Stimulated activated CD8-positive, alpha-beta memory T cell treated with anti-CD3 and anti-CD28 coated beads, Interleukin-12 subunit alpha, Interleukin-12 subunit beta, amount 100 ng/mL, for 4 hours (primary cell): ENCODE results near the gene MAP3K21.
A peak's percentile ranks its signal among the peaks of the same experiment; 100 is the strongest.

ENCODE experiments used
- DNase-seq: peaks from one replicate; pipeline ENCODE4 v3.0.0-alpha.2; 2020; ENCODE audit warnings: low read depth

MAP3K21 gene

DNA sequence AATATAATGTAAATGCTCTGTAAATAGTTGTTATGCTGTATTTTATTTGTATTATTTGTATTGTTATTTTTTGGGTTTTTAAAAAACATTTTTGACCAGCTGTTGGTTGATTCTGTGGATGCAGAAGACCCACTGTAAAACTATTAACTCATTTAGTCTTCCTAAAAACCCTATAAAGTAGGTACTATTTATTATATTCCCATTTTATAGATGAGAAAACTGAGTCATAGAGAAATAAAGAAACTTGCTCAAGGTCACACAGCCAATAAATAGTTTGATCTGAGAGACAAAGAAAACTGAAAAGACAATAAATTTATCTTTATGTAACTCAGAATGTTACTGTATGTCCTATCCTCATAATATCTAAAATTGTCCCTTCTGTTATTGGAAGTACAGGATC is 1.2 kb upstream of the MAP3K21 start:
- DNase-seq: no peak

DNA sequence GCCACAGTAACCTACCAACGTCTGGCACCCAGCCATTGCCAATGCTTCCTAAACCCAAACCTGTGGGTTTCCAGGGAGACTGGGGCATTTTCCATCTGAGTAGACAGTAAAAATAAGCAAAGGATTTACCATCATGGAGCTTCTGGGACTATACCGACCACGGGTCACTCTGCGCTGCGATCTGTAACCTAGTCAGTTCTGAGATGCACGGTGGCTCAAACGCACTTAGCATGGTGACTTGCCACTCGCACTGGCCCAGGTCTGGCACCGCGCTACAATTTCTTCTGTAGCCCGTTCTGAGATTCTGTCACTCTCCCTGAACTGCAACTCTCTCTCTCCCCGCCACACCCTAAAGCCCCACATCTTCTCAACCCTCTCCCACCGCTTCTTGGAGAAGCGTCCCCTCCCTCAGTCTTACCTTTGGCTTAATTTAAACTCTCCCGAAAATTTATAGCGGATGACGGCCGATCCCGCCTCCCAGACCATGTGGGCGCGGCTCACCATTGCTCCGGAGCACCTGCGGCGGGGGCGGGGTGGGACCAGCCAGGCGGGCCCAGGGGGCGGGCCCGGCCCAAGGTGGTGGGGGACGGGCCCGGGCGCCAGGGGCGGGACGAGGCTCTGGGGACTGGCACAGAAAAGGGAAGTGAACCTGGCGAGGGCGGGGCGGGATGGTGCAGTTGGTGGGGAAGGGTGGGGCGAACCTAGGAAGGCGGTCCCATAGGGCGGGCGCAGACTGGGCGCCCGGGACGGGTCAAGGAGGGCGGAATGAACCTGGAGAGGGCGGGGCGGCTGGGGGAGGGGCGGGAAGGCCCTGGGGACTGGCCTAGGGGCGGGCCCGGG is 493 bp upstream of the MAP3K21 start:
- peak; percentile 80 for DNase-seq

DNA sequence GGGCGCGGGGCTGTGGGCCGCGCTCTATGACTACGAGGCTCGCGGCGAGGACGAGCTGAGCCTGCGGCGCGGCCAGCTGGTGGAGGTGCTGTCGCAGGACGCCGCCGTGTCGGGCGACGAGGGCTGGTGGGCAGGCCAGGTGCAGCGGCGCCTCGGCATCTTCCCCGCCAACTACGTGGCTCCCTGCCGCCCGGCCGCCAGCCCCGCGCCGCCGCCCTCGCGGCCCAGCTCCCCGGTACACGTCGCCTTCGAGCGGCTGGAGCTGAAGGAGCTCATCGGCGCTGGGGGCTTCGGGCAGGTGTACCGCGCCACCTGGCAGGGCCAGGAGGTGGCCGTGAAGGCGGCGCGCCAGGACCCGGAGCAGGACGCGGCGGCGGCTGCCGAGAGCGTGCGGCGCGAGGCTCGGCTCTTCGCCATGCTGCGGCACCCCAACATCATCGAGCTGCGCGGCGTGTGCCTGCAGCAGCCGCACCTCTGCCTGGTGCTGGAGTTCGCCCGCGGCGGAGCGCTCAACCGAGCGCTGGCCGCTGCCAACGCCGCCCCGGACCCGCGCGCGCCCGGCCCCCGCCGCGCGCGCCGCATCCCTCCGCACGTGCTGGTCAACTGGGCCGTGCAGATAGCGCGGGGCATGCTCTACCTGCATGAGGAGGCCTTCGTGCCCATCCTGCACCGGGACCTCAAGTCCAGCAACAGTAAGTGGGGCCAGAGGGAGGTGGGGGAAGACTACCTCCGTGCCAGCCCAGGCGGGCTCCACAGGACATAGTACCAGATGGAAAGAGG is 808 bp downstream of the MAP3K21 start:
- peak; percentile 5 for DNase-seq

DNA sequence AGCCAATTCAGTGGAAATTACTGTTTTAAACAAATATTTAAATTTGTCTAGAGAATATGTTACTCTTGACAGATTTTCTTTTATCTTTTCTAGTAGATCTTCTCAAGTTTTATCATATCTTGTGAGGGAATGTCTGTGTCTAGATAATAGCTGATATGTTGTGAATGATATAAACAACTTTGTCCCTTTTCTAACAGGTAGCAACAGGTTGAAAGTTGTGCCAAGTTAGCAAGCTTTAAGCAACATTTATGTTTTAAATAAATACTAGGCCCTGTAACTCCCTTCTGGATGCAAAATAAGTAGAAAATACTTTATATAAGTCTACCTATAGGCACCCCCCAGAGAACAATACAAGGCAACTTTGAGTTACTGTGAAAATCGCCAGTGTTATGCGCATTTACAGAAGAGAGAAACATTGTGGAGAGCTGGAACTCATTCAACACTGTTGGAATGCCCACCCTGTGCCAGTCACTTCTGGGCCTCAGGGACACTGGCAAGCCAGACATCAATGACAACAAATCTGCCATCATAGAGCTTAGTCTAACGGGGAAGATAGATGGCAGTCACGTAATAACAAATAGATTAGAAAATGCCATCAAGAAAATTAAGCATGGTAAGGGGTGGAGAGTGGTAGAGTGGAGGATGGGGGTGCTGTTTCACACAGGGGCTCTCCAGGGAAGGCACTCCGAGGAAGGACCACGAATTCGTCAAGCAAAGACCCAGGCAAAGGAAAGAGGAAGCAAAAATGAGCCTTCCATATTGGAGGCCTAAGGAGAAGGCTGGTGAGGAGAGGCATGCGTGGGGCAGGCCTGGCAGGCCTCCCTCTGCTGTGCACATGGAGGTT is 4.4 kb downstream of the MAP3K21 start:
- DNase-seq: no peak

DNA sequence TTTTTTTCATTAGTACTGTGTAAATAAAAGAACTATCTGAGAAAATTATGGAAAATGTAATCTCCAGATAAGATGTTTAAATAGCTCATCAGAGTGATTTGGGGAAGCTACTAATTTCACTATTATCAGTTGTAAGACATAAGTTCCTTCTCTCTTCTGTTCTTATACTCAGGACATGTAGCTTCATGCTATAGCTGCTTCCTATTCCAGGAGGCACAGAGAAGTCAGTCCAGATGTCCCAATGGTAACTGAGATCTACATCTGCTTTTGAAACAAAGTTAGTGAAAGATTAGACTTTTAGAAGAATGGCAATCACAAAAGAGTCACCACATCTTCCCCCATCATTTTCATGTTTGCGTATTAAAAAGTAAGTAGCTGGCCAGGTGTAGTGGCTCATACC is 5.6 kb downstream of the MAP3K21 start:
- no peak for DNase-seq

DNA sequence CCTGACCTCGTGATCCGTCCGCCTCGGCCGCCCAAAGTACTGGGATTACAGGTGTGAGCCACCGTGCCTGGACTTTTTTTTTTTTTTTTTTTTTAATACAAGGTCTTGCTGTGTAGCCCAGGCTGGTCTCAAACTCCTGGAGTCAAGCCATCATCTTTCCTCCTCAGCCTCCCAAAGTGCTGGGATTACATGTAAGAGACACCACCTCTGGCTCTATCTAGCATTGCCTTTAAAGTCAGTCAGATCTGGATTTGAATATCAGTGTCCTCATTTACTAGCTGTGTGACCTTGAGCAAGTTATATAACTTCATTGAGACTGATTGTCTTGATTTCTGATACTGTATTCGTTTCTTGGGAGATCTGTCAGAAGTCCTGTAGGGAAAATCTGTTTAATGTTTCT is 6.6 kb downstream of the MAP3K21 start:
- no peak for DNase-seq

DNA sequence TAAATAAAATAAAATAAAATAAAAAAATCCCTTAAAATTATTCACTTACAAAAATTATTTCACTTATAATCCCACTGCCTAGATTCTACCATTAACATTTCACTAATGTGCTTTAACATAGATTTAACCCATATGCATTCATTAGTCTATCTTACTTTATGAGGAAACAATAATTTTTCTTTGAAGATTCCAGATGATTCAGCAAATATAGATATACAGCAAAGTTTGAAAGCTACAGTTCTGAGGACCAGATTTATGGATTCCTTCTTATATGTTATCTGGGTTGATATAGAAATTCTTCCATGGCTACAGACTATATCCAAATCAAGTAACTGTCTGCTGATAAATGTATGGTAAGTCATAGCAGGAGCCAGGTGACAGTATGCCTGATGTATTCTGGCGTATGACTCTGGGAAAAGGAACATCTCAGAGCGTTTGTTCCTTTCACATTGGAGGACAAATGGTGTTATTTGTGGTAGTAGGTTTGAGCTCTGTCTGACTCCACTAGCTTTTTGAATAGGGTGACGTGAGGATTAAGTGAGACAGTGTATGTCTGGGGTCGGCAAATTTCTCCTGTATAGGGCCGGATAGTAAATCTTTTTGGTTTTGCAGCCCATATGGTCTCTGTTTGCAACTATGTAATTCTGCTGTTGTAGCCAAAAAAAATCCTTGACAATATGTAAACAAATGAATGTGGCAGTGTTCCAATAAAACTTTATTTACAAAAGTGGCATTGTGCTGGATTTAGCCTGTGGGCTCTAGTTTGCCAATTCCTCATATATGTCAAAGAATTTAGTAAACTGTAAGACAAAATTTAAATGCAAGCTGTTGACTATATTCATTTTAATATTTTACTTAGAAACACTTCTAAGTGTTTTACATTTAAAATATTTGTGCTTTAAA is 9.3 kb downstream of the MAP3K21 start:
- no peak for DNase-seq

DNA sequence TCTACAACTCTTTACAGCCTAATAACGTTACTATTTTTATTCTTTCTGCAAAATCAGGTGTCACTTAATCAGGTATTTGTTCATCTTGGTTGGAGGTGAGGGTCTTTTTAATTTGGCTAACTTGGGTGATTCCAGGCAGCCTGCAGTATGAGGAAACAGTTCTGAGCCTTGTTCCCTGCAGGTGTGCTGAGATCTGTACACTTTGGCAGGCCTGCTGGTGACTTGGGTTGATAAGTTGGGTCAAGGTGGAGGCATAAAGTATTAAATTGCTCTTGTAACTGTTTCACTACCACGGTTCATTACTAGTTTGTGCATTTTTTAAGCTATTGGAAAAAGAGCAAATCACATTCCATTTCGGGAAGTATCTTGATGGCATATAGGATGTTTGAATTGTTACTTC is 10.0 kb downstream of the MAP3K21 start:
- no peak for DNase-seq

DNA sequence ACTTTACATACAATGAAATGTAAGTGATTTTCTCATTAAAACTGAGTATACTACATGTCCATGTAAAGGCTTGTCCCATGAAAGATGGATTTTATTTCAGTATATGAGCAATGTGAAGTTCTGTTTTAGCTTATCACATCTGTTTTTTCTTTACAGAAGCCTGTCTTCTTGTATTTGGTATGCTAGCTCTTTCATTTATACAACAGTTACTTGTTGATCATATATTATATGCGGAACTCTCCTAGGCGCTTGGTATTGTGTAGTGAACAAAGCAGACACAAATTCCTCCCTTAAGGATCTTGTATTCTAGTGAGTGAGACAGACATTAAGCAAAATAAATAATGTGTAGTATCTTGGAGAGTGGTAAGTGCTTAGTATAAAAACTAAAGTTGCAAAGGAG is 10.6 kb downstream of the MAP3K21 start:
- DNase-seq: no peak

DNA sequence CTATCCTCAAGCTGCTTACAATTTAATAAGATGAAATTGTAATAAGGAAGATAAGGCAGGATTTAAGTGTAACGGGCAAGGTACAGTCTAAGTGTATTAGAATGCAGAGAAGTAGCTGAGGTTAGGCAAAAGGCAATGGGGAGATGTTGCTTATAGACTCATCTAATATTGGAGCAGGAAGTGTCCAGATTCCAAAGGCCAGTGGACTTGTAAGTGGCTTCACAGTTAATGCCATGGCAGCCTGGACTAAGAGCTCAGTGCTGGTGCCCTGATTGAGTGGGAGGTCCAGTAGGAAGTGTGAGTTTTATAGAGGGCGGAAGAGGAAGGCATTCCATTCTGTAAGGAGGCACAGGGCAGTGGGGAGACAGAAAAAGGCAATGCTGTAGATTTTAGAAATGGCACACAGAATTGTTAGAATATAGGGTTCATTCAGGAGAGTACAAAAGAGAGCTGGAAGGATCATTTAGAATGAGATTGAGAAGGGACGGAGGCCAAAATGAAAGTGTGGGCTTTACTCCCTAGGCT is 12.6 kb downstream of the MAP3K21 start:
- no peak for DNase-seq

DNA sequence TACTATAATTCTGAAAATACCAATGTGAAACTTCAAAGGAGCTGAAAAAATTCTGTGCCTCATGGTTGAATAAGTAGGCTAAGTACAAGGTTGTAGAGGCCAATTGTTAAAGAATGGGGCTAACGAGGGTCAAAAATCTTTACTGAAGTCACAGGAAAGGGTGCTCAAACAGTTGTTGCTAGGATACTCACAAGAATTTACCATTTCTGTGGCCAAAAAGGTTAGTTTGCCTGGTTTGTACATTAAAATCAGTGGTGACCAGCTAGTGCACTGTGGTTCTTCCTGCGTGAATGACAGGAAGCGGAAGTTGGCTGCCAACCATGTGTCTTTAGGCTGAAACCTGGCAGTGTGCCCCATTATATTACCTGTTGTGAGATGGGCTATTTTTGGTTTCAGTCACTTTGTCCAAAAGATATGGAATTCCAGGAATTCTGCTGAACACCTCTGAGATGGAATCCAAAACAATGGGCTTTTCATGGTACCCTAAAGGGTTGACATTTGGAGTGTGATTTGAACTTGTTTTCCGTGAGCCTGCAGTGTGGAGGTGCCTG is 13.5 kb downstream of the MAP3K21 start:
- no peak for DNase-seq

DNA sequence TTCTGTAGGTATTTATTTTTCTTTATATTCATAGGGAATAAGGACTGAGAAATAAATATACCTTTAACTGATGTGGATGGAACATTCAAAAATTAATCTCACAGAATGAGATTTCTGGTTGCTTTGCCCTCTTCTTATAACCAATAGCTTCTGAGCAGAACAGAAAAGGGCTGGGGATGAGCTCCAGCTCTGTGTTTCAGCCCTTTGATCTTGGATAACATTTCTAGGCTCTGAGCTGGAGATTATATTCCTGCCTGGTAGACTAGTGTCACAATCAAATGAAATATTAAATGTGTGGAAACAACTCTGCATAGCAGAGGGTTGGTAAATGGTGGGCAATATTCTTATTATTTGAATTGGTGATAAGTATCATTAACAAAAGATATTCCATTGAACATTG is 14.6 kb downstream of the MAP3K21 start:
- no peak for DNase-seq

DNA sequence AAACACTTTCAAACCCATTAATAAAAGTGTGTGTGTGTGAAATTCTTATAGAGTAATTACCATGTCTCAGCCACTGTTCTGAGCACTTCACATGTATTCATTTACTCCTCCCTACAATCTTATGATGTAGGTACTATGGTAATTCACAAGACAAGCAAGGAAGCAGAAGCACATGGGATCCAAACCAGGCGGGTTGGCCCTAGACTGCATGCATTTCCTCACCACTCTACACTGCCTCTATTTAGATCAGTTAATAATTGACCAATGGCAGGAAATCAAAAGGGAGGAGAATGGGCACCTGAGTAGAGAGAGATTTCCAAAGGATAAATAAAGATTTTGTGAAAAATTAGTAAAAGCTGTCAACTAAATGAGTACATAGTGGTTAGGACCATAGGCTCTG is 15.7 kb downstream of the MAP3K21 start:
- DNase-seq: no peak

DNA sequence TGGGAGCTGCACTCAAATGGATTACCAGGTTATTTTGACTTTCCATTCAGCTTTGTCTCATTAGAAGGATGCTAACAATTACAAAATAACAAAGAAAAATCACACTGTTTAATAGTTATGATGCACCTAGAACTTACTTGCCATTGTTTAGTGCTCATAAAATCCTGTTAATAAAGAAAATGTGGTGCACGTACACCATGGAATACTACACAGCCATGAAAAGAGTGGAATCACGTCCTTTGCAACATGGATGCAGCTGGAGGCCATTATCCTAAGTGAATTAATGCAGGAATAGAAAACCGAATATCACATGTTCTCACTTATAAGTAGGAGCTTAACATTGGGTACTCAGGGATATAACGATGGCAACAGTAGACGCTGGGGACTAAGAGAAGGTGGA is 19.8 kb downstream of the MAP3K21 start:
- DNase-seq: no peak

DNA sequence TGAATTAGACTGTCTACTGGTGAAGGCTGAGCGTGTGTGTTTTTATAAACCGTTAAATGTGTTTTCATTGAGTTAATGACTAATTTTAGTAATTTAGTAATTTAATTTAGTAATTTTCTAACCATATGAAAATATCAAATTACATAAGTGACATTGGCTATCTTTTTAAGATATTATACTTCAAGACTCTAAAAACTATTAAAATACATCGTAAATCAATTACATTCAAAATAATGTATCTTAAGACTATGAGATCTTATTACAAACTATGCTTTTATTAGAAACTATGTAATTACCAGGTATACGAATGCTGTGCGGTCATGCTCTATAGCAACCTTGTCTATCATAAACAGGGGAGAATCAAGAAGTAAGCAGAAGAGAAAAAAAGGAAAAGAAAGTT is 21.6 kb downstream of the MAP3K21 start:
- DNase-seq: no peak

DNA sequence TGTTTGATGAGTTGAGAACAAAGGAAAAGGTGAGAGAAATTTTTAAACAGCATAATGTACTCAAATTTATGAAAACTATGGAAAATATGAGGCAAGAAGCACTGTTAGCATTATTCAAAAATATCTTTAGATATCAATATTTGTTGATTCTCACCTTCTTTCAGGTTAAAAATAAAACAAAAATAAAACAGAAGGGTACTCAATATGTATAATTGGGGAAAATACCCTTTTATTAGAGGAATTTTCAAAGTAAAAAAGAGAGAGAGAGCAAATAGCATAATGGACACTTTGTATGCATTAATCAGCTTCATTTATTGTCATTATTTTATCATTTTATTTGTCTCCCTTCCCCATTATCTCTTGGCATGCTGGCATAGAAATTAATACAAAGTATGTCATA is 27.5 kb downstream of the MAP3K21 start:
- no peak for DNase-seq

DNA sequence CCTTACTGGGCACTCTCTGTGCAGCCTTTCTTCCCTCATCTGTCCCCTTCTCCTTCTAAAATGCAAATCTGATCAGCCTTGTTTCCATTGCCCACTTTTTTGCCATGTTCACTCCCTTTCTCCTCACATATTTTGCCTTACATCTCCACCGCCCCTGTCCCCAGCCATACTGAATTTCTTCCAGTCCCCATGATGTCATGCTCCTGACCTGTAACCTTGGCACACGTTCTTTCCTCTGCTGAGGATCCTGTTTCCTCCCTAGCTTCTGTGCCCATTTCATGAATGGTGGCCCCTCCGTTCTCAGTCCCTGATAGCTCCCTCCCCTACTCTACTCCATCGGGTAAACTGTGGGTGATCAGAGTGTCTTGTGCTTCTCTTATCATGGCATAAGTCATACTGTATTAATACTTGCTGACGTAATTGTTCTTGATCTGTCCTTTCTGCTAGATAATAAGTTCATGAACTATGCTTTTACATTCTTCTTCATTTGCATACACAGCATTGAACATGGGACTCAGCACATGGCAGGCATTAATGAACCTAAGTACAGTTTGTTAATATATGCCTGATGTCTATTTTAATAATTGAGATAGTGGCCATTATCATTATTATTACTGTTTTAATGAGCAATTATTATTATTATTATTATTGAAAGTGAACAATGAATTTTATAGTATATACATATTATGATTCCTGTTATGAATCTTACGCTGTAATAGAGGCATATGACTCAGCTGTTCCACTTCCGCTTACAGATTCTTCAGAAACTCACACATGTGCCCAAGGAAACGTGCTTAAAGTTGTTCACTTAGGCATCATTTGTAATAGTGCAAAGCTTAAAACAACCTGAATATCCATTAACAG is 28.5 kb downstream of the MAP3K21 start:
- no peak for DNase-seq

DNA sequence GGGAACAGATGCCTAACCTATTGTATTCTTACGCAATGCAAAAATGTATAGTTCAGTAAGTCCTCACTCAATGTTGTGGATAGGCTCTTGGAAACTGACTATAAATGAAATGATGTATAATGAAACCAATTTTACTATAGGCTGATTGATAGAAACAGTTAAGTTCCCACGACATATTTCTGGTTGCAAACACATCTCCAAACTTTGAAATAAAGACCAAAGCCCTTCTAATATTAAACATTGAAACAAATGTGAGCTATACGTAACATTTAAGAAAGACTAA is 29.1 kb downstream of the MAP3K21 start:
- DNase-seq: no peak

DNA sequence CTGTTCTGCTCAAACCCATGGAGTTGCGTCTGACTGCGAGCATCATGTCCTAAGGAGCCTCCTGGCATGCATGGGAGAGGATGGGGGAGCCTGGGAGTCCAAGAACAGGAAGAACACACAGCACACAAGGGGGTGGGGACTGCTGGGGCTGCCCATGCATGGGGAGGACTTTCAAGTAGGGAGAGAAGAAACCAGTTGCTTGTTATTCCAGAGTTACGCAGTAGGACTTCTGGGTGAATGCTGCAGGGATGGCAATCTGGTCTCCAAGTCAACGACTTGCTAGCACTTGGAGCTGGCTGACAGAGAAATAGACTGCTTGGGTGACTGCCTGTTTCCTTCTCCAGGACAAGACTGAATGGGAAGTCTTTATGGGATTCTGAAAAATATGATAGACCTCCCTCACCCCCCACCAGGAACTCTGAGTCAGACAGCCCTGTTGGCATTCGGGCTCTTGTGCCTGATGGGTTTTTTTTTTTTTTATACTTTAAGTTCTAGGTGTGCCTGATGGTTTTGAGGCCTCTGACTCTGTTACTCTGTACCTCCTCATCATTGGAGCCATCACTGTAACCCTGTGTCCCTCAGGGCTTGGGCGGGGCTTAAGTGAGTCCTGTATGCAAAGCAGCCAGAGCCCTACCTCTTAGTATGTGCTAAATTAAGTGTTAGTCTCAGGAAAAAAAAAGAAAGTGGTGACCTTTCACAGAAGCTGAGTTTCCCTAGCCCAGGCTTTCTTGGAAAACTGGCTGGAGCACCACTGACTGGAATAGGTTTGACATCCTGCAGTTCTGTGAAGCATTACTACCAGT is 30.3 kb downstream of the MAP3K21 start:
- DNase-seq: no peak
